NCI-H1092 treated with DMSO at 0.1 percent for 48 hours (cell line): ENCODE results near the gene GNG2.

Experiments used
- DNase-seq: peaks from one replicate; lab custom pipeline; 2025; lab: John Stamatoyannopoulos, UW

Gene GNG2

GRCh38 chr14:51942971-51943370 is 82.6 kb downstream of the GNG2 start:
- no peak for DNase-seq

GRCh38 chr14:51950007-51950406 is 89.6 kb downstream of the GNG2 start:
- DNase-seq: no peak

DNA sequence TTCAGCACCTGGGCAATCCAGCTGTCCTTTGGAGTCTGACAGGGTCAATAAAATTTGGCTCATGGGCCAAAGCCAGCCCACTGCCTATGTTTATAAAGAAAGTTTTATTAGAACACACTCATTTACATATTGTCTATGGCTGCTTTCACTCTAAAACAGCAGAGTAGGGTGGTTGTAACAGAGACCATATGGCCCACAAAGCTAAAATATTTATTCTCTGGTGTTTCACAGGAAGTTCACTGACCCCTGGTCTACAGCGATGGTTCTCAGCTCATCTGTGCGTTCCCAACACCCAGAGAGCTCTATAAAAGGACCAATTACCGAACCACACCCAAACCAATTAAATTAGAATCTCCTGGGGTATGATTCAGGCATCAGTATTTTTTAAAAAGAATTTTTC is 91.2 kb downstream of the GNG2 start:
- no peak for DNase-seq

DNA sequence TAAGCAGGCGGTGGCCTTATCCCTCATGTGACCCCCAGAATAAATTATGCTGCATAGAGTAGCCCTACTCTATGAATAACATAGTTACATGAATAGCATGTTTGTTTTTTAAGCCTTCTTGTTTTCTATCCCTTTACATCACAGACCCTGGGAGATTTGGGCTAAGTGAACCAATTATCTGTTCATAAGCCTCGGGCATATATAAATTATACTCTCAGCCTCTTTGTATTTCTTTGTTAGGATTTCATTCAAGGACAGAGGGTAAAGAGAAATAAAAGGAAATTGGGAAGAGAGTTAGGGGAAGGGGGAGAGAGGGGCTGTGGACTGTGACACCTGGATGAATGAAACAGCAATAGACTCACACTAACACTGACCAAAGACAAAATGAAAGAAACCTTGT is 93.6 kb downstream of the GNG2 start:
- DNase-seq: no peak

DNA sequence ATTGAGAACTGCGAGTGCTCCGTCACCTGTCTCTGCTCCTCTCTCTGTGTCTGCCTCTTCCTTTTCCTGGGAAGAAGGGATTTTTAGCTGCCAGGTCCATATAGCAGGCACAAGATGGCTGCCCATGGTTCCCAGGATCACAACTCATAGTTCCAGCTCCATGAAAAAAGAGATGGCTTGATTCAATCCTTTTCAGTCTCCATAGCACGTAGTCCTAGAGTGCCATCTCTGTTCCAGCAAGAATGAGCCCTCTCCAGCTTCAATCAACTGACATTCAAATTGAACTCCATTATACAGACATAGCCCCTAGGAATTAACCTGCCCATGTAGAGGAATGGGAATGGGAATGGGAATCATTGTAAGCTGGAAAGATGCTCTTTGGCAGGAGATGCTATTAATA is 94.2 kb downstream of the GNG2 start:
- DNase-seq: no peak

DNA sequence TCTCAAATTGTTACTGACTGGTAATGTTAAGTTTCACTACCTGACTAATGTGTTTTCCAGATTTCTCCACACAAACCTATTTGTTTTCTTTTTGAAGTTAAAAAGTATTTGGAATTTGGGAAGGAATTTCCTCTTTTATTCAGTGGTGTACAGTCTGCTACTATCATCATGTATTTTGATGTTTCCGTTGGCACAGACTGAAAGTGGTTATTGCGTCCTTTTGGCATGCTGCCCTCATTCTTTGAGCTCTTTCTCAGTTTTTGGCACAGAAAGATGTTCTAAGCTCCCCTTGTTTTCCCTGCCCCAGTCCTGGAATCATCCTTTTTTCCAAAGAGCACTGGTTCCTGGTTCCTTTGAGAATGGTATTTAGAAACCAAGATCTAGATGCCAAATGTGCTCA is 97.5 kb downstream of the GNG2 start:
- DNase-seq: no peak

DNA sequence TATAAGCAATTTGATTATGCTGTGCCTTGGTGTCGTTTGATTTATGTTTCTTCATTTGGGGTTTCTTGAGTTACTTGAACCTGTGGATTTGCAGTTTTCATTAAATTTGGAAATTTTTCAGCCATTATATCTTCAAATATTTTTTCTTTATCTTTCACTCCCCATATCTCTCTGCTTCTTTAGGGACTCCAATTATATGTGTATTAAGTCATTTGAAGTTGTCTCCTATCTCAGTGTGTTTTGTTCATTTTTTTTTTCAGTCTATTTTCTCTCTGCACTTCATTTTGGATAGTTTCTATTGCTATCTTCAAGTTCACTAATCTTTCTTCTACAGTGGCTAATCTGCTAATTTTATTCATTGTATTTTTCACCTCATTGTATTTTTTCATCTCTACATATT is 99.5 kb downstream of the GNG2 start:
- no peak for DNase-seq

DNA sequence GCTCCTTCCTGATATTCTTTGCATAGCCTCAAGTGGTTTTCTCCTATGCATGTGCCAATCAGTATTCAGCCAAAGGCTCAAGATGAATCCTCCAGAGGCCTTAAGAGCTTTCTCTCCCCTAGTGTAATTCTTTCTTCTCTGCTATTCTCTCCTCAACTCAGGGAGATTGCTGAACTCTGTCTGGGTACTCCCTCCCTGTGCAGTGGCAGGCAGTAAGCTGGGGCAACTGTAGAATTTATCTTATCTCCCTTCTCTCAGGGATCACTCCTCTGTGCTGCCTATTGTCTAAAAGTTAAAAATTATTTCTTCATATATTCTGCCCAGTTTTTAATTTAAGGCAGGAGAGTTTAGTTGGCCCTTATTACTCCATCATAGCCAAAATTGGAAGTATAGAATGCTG is 100.5 kb downstream of the GNG2 start:
- DNase-seq: no peak

GRCh38 chr14:51962711-51963110 is 102.3 kb downstream of the GNG2 start:
- DNase-seq: no peak

GRCh38 chr14:51963286-51963685 is 102.9 kb downstream of the GNG2 start:
- no peak for DNase-seq

DNA sequence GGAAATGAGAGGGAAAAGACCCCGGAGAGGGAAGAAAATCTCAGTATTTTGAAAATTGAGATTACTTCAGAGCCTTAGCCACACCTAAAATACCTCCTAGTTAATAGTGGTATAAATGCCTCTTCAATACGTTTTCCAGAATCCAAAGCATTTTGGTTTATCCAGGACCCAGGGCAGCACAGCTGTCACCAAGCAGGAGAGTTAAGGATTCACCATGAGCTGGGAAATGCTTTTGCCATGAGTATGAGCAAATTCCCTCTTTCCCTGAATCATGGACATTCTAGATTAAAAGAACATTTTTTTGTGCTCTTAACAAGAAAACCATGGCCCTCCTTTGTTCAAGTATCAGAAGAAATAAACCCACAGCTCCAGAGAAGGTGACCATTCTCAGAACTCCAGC is 107.1 kb downstream of the GNG2 start:
- no peak for DNase-seq

- no peak for DNase-seq
Observed at GRCh38 chr14:51969852-51970540, 109.6 kb downstream of the GNG2 start.

DNA sequence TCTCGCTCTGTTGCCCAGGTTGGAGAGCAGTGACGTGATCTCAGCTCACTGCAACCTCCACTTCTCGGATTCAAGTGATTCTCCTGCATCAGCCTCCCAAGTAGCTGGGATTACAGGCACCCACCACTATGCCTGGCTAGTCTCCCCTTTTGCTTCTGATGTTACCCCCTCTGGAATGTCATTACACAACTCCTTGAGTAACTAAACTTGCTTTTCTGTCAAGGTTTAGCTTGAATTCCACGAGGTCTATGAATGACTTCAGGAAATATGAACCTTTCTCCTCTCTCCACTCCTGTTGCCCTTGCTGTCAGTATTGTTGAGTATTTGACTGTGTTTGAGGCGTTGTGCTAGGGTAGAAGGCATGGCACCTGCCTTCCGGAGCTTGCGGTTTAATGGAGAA is 112.2 kb downstream of the GNG2 start:
- no peak for DNase-seq

- DNase-seq: no peak
Observed at GRCh38 chr14:51977075-51977474, 116.7 kb downstream of the GNG2 start.

DNA sequence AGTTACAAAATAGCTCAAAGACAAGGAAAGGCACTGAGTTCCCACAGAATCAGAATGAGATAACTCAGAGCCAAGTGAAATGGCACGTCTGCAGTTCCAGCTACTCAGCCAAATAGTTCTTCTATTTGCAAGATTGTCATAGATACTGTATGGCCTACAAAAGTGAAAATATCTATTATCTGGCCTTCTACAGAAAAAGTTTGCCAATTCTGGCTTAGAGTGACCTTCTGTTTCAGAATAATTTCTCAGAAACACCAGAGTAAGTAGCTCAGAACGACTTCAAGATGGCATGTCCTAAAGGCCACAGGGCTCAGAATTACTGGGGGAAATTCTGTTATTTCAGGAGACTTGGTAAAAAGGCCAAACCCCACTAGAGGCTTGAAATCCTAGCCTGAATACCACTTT is 118.3 kb downstream of the GNG2 start:
- no peak for DNase-seq

DNA sequence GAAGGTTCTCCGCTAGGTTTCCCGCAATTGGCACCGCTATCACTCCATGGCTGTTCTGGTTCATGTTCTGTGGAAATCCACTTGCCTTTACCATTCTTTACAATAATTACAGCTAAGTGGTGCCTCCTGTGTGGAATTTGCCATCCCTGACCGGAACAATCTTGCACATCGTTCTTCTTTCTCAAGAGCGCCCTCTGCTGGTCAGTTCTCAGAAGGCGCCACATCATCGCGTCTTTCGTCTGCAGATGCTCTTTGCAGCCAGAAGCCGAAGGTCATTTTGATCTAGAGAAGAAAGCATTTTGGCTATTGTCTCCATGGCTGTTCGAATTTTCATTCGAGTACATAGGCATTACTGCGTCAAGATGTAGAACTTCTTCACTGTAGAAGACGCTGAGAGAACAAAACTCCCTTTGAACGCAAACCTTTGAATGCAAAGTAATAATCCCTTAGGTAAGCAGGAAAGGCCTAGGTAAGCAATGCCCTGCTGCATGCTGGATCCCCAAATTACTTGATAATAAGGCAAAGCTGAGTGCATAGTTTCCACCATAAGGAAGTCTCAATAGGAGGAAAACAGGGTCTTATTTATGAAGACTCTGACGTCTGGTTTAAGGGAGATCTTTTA is 118.8 kb downstream of the GNG2 start:
- DNase-seq: peak; percentile 82

- no peak for DNase-seq
Observed at GRCh38 chr14:51981218-51981854, 120.9 kb downstream of the GNG2 start.

- DNase-seq: no peak
Observed at GRCh38 chr14:51988221-51988620, 127.8 kb downstream of the GNG2 start.

- peak; percentile 97 for DNase-seq
Observed at GRCh38 chr14:51989293-51990234, 129.2 kb downstream of the GNG2 start, which contains the start of gene RTRAF. TSS of gene RTRAF (plus strand) at chr14:51989546. CDS start at chr14:51989640, 94 bp downstream.

DNA sequence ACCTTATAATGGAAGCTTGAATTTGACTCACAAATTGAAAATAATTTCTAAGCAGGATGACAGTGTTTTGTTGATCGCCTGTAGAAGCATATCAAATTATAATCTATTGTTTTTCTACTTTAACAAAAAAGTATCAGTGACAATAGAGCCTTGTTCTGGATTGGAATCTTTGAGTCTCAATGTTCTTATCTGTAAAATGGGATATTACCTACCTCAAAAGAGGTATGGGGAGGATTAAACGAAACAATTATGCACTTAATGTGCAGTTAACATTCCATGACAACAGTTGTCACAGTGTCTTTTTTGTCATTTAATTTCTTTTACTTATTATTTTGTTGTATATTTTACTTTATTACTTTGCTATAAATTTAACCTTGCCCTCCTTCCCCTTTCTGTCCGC is 130.1 kb downstream of the GNG2 start:
- no peak for DNase-seq

DNA sequence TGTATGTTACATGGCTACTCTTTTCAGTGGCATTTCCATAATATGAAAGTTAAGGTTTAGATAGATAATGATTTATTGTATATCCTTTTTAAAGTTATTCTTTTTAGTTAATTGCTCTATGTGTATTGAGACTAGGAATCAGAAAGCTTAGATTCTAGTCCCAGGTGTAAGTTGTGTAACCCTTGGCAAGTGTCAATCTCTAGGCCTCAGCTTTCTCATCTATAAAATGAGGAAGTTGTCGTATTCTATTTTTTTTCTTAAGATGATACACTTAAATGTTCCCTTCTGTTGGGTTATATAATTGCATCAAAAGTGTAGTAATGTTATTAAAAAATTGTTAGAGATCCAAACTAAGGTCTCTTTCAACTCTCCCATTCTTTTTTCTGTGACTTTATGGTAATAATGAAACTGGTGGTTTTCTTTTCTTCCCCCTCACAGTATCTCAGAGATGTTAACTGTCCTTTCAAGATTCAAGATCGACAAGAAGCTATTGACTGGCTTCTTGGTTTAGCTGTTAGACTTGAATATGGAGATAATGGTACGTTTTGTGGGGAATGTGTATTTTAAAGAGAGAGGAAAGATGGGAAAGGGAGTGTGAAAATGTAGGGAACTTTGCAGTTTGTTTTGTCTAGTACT is 133.0 kb downstream of the GNG2 start:
- DNase-seq: no peak
